ENCODE measurements around the gene TXNRD2.
A peak's percentile ranks its signal among the peaks of the same experiment; 100 is the strongest.

TXNRD2 gene

DNA sequence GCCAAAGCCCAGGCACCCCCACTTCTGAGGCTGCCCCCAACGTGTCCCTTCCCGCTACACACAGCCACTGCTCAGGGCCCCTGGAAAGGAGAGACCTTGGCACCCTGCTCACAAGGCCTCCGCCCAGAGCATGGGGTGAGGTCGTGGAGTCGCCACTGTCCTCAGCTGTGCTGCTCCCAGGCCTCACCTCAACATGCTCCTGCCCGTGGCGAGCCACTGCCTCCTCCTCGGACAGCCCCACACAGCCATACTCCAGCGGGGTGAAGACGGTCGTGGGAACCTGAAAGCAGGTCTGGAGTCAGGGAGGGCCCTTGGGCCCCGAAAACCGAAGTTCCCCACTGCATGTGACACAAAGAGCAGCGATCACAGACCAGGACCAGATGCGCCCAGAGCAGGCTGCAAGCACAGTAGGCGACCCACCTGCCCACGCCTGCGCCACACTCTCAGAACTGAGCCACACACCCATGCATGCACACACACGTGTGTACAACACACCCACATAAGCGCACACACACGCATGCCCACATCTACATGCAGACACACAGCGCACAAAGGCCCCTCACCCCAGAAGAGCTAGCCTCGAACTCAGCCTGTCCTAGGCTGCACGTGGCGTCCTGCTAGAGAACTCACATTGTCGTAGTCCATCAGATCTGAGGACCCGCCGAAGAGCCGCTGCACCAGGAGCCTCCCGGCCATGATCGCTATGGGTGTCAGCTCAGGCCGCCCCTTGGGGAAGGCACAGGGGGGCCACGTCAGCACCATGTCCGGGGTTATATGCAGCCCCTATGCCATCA is 61.4 kb downstream of the TXNRD2 start:
- Histone ChIP-seq H3K4me3 (ENCODE audit: low read length in 2 of 2) (peak overlapping the region in 1 of 2 donors; percentile 73), H3K27ac (replicated peaks; ENCODE audit: low read length) (peak overlapping the region; percentile 94)
- WGBS, 2 donors (ENCODE audit: extremely low coverage in 2 of 2, insufficient read length in 2 of 2, insufficient replicate concordance in 1 of 2), result no CpG with 5 or more reads among the region's 34 CpGs

DNA sequence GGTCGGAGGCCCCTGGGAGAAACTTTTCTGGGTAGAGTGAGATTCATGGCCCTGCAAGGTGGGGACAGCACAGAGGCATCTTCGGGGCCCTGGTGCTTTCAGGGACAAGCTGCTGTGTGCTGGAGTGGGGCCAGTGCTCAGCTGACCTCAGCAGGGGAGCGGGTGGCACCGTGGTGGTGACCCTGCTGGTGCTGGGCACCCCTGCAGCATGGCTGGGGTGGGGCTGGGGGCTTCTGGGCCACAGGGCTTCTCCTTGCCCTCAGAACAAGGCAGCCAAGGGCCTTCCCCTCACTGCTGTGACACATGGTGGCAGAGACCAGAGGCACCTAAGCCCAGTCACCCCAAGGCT is 62.0 kb downstream of the TXNRD2 start:
- Histone ChIP-seq H2AK5ac (ENCODE audit: low read depth, low read length) (peak overlapping the region; percentile 99), H3K23ac (ENCODE audit: low read depth, low read length, poor library complexity) (peak overlapping the region; percentile 4), H3K4me3 (ENCODE audit: low read length in 2 of 2) (no peak overlapping the region), H3K27ac (replicated peaks; ENCODE audit: low read length) (no peak overlapping the region), H4K8ac (ENCODE audit: low read depth, low read length) (peak overlapping the region; percentile 17), H3K14ac (ENCODE audit: low read length) (peak overlapping the region; percentile 5), H2BK120ac (ENCODE audit: low read depth, low read length) (peak overlapping the region; percentile 42), H3K9ac (ENCODE audit: low read depth, low read length, poor library complexity) (no peak overlapping the region), H3K27me3 (ENCODE audit: control insufficient read depth in 3 of 3, insufficient read depth in 3 of 3, low read depth in 1 of 3, low read length in 3 of 3) (no peaks in the 10 kb centered on the region), H2BK5ac (ENCODE audit: low read length) (peak overlapping the region; percentile 84), H2AFZ (ENCODE audit: low read length) (no peak overlapping the region), H3K4me1 (ENCODE audit: control insufficient read depth in 2 of 2, insufficient read depth in 1 of 2, low read depth in 1 of 2, low read length in 2 of 2) (peaks cover 34 to 55% of the 10 kb centered on the region in 2 donors), H2BK12ac (ENCODE audit: low read length) (peak overlapping the region; percentile 99), H3K9me3 (replicated peaks in 1 of 2; ENCODE audit: control insufficient read depth in 2 of 2, insufficient read depth in 1 of 2, low read depth in 1 of 2, low read length in 2 of 2) (no peaks in the 10 kb centered on the region), H3K4ac (ENCODE audit: low read length) (peak overlapping the region; percentile 99), H4K91ac (ENCODE audit: low read depth, low read length, poor library complexity) (peak overlapping the region; percentile 81), H3K79me1 (ENCODE audit: low read depth, low read length) (peaks cover 15% of the 10 kb centered on the region), H3K18ac (ENCODE audit: low read length) (peak overlapping the region; percentile 96), H3K4me2 (ENCODE audit: insufficient read depth, low read length, poor library complexity, severe bottlenecking) (no peak overlapping the region), H3K36me3 (replicated peaks in 1 of 2; ENCODE audit: control insufficient read depth in 2 of 2, insufficient read depth in 2 of 2, low read length in 2 of 2) (peaks cover 0 to 3% of the 10 kb centered on the region in 2 donors), H2BK15ac (ENCODE audit: low read length) (peak overlapping the region; percentile 91)
- DNase-seq (ENCODE audit: low spot score), result no peak
- WGBS, 2 donors (ENCODE audit: extremely low coverage in 2 of 2, insufficient read length in 2 of 2, insufficient replicate concordance in 1 of 2), result no CpG with 5 or more reads among the region's 4 CpGs

More for the DNA sequence above, 61.4 kb downstream of the TXNRD2 start:
- Histone ChIP-seq H3K4me1 (ENCODE audit: control insufficient read depth in 2 of 2, insufficient read depth in 1 of 2, low read depth in 1 of 2, low read length in 2 of 2) (peaks cover 28 to 49% of the 10 kb centered on the region in 2 donors), H4K8ac (ENCODE audit: low read depth, low read length) (peak overlapping the region; percentile 92), H3K18ac (ENCODE audit: low read length) (peak overlapping the region; percentile 96), H3K36me3 (replicated peaks in 1 of 2; ENCODE audit: control insufficient read depth in 2 of 2, insufficient read depth in 2 of 2, low read length in 2 of 2) (peaks cover 0 to 3% of the 10 kb centered on the region in 2 donors), H2BK12ac (ENCODE audit: low read length) (peak overlapping the region; percentile 99), H2BK15ac (ENCODE audit: low read length) (peak overlapping the region; percentile 91), H4K91ac (ENCODE audit: low read depth, low read length, poor library complexity) (peak overlapping the region; percentile 81), H2AK5ac (ENCODE audit: low read depth, low read length) (peak overlapping the region; percentile 99), H3K27me3 (ENCODE audit: control insufficient read depth in 3 of 3, insufficient read depth in 3 of 3, low read depth in 1 of 3, low read length in 3 of 3) (no peaks in the 10 kb centered on the region), H2BK5ac (ENCODE audit: low read length) (peak overlapping the region; percentile 84), H3K9me3 (replicated peaks in 1 of 2; ENCODE audit: control insufficient read depth in 2 of 2, insufficient read depth in 1 of 2, low read depth in 1 of 2, low read length in 2 of 2) (no peaks in the 10 kb centered on the region), H2BK120ac (ENCODE audit: low read depth, low read length) (peak overlapping the region; percentile 42), H3K23ac (ENCODE audit: low read depth, low read length, poor library complexity) (peak overlapping the region; percentile 4), H2AFZ (ENCODE audit: low read length) (peak overlapping the region; percentile 81), H3K79me1 (ENCODE audit: low read depth, low read length) (peaks cover 15% of the 10 kb centered on the region), H3K9ac (ENCODE audit: low read depth, low read length, poor library complexity) (peak overlapping the region; percentile 92), H3K4me2 (ENCODE audit: insufficient read depth, low read length, poor library complexity, severe bottlenecking) (peak overlapping the region; percentile 47), H3K4ac (ENCODE audit: low read length) (peak overlapping the region; percentile 99), H3K14ac (ENCODE audit: low read length) (peak overlapping the region; percentile 65)
- no peak for DNase-seq (ENCODE audit: low spot score)

DNA sequence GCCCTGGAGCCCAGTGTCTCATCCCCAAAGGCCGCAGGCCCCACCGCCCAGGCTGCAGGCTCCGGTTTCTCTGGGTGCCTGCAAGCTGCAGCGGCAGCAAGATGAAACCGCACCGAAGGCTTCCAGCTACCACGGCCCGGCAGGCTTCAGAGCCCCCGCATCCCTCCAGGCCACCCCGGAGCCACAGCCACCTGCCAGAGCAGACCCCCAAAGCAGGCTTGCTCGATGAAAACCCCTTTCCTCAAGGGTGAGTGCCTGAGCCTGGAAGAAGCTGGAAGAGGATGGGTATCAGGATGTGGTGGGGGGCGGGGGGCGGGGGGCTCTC is 62.4 kb downstream of the TXNRD2 start:
- Histone ChIP-seq H2AFZ (ENCODE audit: low read length) (no peak overlapping the region), H3K27me3 (ENCODE audit: control insufficient read depth in 3 of 3, insufficient read depth in 3 of 3, low read depth in 1 of 3, low read length in 3 of 3) (no peaks in the 10 kb centered on the region), H3K4me1 (ENCODE audit: control insufficient read depth in 2 of 2, insufficient read depth in 1 of 2, low read depth in 1 of 2, low read length in 2 of 2) (peaks cover 38 to 59% of the 10 kb centered on the region in 2 donors)

DNA sequence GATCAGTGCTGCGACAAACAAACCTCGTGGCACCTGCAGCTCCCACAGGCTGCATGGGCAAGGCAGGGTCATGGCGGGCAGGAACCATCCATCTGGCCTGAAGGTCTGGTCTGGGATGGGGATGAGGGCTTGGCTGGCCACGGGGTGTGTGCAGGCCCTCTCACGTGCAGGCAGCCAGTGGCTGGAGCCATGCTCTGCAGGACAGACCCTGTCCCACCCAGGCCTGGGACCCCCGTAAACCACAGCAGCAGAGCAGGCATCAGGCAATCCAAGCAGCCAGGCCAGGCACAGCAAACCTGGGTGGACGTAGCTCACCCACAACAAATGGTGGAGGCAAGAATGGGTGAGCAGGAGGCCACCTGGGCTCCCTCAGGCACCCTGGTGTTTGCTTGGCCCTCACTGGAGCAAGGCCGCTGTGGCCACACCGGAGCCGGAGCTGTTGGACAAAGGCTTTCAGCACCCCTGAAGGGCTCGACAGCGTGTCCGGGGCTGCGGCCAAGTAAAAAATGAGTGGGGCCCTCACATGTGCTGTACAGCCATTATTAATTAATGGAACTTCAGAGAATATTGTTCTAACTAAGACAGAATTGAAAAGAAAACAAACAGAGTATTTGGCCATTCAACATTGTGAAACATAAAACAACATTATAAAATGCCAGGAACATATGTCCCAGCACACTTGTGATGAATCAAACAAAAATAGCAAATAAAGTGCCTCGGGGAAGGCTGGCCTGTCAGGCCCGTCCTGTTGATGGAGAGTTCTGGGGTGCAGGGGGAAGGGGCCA is 63.0 kb downstream of the TXNRD2 start:
- no peak overlapping the region for H2AFZ ChIP-seq (ENCODE audit: low read length)
- DNase-seq (ENCODE audit: low spot score), result no peak
- H3K4me3 ChIP-seq (ENCODE audit: low read length in 2 of 2), result peak overlapping the region in 1 of 2 donors; percentile 3
- peak overlapping the region; percentile 42 for H2BK120ac ChIP-seq (ENCODE audit: low read depth, low read length)
- peak overlapping the region; percentile 86 for H2BK15ac ChIP-seq (ENCODE audit: low read length)
- no peak overlapping the region for H3K27ac ChIP-seq (replicated peaks; ENCODE audit: low read length)
- H3K4ac ChIP-seq (ENCODE audit: low read length), result peak overlapping the region; percentile 85
- H3K4me2 ChIP-seq (ENCODE audit: insufficient read depth, low read length, poor library complexity, severe bottlenecking), result no peak overlapping the region
- no CpG with 5 or more reads among the region's 16 CpGs for WGBS, 2 donors (ENCODE audit: extremely low coverage in 2 of 2, insufficient read length in 2 of 2, insufficient replicate concordance in 1 of 2)
- peak overlapping the region; percentile 84 for H2BK5ac ChIP-seq (ENCODE audit: low read length)
- H3K9me3 ChIP-seq (replicated peaks in 1 of 2; ENCODE audit: control insufficient read depth in 2 of 2, insufficient read depth in 1 of 2, low read depth in 1 of 2, low read length in 2 of 2), result no peaks in the 10 kb centered on the region
- peak overlapping the region; percentile 90 for H3K23ac ChIP-seq (ENCODE audit: low read depth, low read length, poor library complexity)
- H2BK12ac ChIP-seq (ENCODE audit: low read length), result peak overlapping the region; percentile 99
- peak overlapping the region; percentile 97 for H4K91ac ChIP-seq (ENCODE audit: low read depth, low read length, poor library complexity)
- peak overlapping the region; percentile 93 for H3K18ac ChIP-seq (ENCODE audit: low read length)
- H2AK5ac ChIP-seq (ENCODE audit: low read depth, low read length), result peak overlapping the region; percentile 99
- H3K27me3 ChIP-seq (ENCODE audit: control insufficient read depth in 3 of 3, insufficient read depth in 3 of 3, low read depth in 1 of 3, low read length in 3 of 3), result no peaks in the 10 kb centered on the region
- H3K14ac ChIP-seq (ENCODE audit: low read length), result peak overlapping the region; percentile 98
- peaks cover 15% of the 10 kb centered on the region for H3K79me1 ChIP-seq (ENCODE audit: low read depth, low read length)
- peaks cover 0 to 3% of the 10 kb centered on the region in 2 donors for H3K36me3 ChIP-seq (replicated peaks in 1 of 2; ENCODE audit: control insufficient read depth in 2 of 2, insufficient read depth in 2 of 2, low read length in 2 of 2)
- H4K8ac ChIP-seq (ENCODE audit: low read depth, low read length), result no peak overlapping the region
- peaks cover 42 to 62% of the 10 kb centered on the region in 2 donors for H3K4me1 ChIP-seq (ENCODE audit: control insufficient read depth in 2 of 2, insufficient read depth in 1 of 2, low read depth in 1 of 2, low read length in 2 of 2)
- H3K9ac ChIP-seq (ENCODE audit: low read depth, low read length, poor library complexity), result peak overlapping the region; percentile 78

More for the DNA sequence above, 62.4 kb downstream of the TXNRD2 start:
- Histone ChIP-seq H3K9ac (ENCODE audit: low read depth, low read length, poor library complexity) (peak overlapping the region; percentile 78), H3K9me3 (replicated peaks in 1 of 2; ENCODE audit: control insufficient read depth in 2 of 2, insufficient read depth in 1 of 2, low read depth in 1 of 2, low read length in 2 of 2) (no peaks in the 10 kb centered on the region), H2BK5ac (ENCODE audit: low read length) (peak overlapping the region; percentile 84), H3K18ac (ENCODE audit: low read length) (peak overlapping the region; percentile 93), H3K14ac (ENCODE audit: low read length) (peak overlapping the region; percentile 98), H3K4ac (ENCODE audit: low read length) (peak overlapping the region; percentile 58), H3K27ac (replicated peaks; ENCODE audit: low read length) (no peak overlapping the region), H3K4me3 (ENCODE audit: low read length in 2 of 2) (no peak overlapping the region), H4K8ac (ENCODE audit: low read depth, low read length) (no peak overlapping the region), H2BK15ac (ENCODE audit: low read length) (no peak overlapping the region), H3K36me3 (replicated peaks in 1 of 2; ENCODE audit: control insufficient read depth in 2 of 2, insufficient read depth in 2 of 2, low read length in 2 of 2) (peaks cover 0 to 3% of the 10 kb centered on the region in 2 donors), H2AK5ac (ENCODE audit: low read depth, low read length) (peak overlapping the region; percentile 99), H2BK12ac (ENCODE audit: low read length) (peak overlapping the region; percentile 87), H3K23ac (ENCODE audit: low read depth, low read length, poor library complexity) (peak overlapping the region; percentile 60), H4K91ac (ENCODE audit: low read depth, low read length, poor library complexity) (peak overlapping the region; percentile 94), H3K4me2 (ENCODE audit: insufficient read depth, low read length, poor library complexity, severe bottlenecking) (no peak overlapping the region), H3K79me1 (ENCODE audit: low read depth, low read length) (peaks cover 15% of the 10 kb centered on the region), H2BK120ac (ENCODE audit: low read depth, low read length) (peak overlapping the region; percentile 42)
- DNase-seq (ENCODE audit: low spot score), result no peak
- no CpG with 5 or more reads among the region's 13 CpGs for WGBS, 2 donors (ENCODE audit: extremely low coverage in 2 of 2, insufficient read length in 2 of 2, insufficient replicate concordance in 1 of 2)

Data from neuronal stem cell (in vitro differentiated cells).